ENCODE results near the gene CFAP46.

- TF ChIP-seq POLR2AphosphoS5 (IDR thresholded peaks at IDR 0.05; ENCODE audit: low read depth, low read length) (no peak), CTCF (IDR thresholded peaks at IDR 0.05) (no peak), TCF7L2 (IDR thresholded peaks at IDR 0.05; ENCODE audit: low read depth, low read length) (no peak), SIN3A (IDR thresholded peaks at IDR 0.05; ENCODE audit: borderline replicate concordance, insufficient read depth, low read depth, low read length) (no peak)
- TF ChIP-seq, protein P1, sequence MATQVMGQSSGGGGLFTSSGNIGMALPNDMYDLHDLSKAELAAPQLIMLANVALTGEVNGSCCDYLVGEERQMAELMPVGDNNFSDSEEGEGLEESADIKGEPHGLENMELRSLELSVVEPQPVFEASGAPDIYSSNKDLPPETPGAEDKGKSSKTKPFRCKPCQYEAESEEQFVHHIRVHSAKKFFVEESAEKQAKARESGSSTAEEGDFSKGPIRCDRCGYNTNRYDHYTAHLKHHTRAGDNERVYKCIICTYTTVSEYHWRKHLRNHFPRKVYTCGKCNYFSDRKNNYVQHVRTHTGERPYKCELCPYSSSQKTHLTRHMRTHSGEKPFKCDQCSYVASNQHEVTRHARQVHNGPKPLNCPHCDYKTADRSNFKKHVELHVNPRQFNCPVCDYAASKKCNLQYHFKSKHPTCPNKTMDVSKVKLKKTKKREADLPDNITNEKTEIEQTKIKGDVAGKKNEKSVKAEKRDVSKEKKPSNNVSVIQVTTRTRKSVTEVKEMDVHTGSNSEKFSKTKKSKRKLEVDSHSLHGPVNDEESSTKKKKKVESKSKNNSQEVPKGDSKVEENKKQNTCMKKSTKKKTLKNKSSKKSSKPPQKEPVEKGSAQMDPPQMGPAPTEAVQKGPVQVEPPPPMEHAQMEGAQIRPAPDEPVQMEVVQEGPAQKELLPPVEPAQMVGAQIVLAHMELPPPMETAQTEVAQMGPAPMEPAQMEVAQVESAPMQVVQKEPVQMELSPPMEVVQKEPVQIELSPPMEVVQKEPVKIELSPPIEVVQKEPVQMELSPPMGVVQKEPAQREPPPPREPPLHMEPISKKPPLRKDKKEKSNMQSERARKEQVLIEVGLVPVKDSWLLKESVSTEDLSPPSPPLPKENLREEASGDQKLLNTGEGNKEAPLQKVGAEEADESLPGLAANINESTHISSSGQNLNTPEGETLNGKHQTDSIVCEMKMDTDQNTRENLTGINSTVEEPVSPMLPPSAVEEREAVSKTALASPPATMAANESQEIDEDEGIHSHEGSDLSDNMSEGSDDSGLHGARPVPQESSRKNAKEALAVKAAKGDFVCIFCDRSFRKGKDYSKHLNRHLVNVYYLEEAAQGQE (IDR thresholded peaks at IDR 0.05; ENCODE audit: insufficient read depth in 1 of 2, low read depth in 2 of 2, low read length in 1 of 2): no peak
Observed at GRCh38 chr10:132926070-132926469, 16.3 kb downstream of the CFAP46 start.

Data from Panc1 (cell line).